Measurements from ENCODE around the gene RBCK1.

Gene RBCK1

DNA sequence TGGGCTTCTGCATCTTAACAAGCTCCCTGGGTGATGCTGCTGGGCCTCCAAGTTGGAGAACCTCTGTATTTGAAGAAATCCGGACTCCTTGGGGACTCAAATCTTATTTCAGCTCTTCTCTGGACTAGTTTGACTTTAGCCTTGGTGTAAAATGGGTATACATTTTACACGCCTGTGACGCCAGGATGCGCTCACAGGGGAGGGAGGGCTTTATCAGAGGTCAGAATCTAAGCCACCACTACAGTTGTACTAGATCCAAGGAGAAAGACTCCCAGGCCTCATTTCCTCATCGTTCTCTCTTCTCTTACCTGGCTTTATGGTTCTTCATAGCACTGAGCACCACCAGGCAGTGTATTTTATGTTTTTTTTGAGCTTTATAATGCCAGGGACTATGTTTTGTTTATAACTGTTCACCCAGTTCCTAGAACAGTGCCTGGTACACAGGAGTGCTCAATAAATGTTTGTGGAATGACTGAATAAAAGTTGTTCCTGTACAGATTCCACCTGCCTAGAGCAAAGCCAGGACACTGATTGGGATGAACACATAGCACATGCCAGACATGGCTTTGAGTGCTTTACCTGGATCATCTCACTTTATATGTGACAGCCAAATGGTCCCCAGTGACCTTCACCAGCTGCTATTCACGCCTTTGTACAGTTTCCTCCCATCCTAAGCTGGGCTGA is 5.1 kb upstream of the RBCK1 start:
- H3K4me1 ChIP-seq, result peaks cover 14% of the 10 kb centered on the region
- H3K9ac ChIP-seq, result no peak overlapping the region
- H3K4me2 ChIP-seq (ENCODE audit: low read length), result no peak overlapping the region
- no peak overlapping the region for H3K27ac ChIP-seq
- no peak overlapping the region for H2AFZ ChIP-seq
- TF ChIP-seq, protein P1, sequence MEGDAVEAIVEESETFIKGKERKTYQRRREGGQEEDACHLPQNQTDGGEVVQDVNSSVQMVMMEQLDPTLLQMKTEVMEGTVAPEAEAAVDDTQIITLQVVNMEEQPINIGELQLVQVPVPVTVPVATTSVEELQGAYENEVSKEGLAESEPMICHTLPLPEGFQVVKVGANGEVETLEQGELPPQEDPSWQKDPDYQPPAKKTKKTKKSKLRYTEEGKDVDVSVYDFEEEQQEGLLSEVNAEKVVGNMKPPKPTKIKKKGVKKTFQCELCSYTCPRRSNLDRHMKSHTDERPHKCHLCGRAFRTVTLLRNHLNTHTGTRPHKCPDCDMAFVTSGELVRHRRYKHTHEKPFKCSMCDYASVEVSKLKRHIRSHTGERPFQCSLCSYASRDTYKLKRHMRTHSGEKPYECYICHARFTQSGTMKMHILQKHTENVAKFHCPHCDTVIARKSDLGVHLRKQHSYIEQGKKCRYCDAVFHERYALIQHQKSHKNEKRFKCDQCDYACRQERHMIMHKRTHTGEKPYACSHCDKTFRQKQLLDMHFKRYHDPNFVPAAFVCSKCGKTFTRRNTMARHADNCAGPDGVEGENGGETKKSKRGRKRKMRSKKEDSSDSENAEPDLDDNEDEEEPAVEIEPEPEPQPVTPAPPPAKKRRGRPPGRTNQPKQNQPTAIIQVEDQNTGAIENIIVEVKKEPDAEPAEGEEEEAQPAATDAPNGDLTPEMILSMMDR (IDR thresholded peaks at IDR 0.05), result no peak
- no peaks in the 10 kb centered on the region for H3K9me3 ChIP-seq (ENCODE audit: control insufficient read depth, low read length)
- H3K4me3 ChIP-seq (ENCODE audit: low read depth, low read length), result no peak overlapping the region
- H3K36me3 ChIP-seq (ENCODE audit: control insufficient read depth, insufficient read depth, low read length), result no peaks in the 10 kb centered on the region
- no peaks in the 10 kb centered on the region for H3K79me2 ChIP-seq
- H3K27me3 ChIP-seq (ENCODE audit: control insufficient read depth, insufficient read depth, low read length), result no peaks in the 10 kb centered on the region

DNA sequence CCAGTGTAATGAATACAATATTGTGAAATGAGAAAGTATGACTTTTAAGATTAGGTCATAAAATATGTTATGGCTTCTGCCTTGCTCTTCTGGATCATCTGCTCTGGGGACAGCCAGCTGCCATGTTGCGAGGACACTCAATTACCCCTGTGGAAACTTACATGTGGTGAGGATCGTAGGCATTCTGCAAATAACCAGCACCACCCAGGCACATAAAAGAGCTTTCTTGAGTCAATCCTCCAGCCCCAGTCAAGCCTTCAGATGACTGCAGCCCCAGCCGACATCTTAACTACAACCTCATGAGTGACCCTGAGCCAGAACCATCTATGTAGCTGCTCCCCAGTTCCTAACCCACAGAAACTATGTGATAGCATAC is 4.5 kb upstream of the RBCK1 start:
- Histone ChIP-seq H3K79me2 (peaks cover 4% of the 10 kb centered on the region), H3K9ac (no peak overlapping the region), H3K4me2 (ENCODE audit: low read length) (no peak overlapping the region), H3K4me3 (ENCODE audit: low read depth, low read length) (no peak overlapping the region), H3K27ac (no peak overlapping the region), H3K4me1 (peaks cover 14% of the 10 kb centered on the region), H2AFZ (no peak overlapping the region), H3K27me3 (ENCODE audit: control insufficient read depth, insufficient read depth, low read length) (no peaks in the 10 kb centered on the region), H3K36me3 (ENCODE audit: control insufficient read depth, insufficient read depth, low read length) (no peaks in the 10 kb centered on the region), H3K9me3 (ENCODE audit: control insufficient read depth, low read length) (no peaks in the 10 kb centered on the region)
- TF ChIP-seq, protein P1 (IDR thresholded peaks at IDR 0.05), result no peak

DNA sequence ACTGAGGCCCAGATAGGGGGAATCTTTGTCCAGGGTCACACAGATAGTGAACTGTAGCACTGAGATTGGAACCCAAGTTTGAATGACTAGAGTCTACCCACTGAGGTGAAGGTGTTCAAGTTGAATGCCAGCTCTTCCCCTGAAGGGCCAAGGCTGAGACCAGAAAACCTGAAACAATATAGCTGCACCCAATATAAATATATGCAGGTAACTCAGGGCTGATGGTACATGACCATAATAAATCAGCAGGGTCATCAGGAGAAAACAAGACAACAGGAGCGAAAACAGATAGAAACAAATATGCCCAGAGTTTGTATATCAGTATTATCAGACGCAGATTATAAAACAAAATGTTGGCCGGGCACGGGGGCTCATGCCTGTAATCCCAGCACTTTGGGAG is 4.0 kb upstream of the RBCK1 start:
- H3K4me3 ChIP-seq (ENCODE audit: low read depth, low read length), result no peak overlapping the region
- H3K9ac ChIP-seq, result no peak overlapping the region
- TF ChIP-seq, protein P1 (IDR thresholded peaks at IDR 0.05), result no peak
- no peaks in the 10 kb centered on the region for H3K27me3 ChIP-seq (ENCODE audit: control insufficient read depth, insufficient read depth, low read length)
- H3K4me1 ChIP-seq, result peaks cover 15% of the 10 kb centered on the region
- H3K27ac ChIP-seq, result no peak overlapping the region
- no peaks in the 10 kb centered on the region for H3K9me3 ChIP-seq (ENCODE audit: control insufficient read depth, low read length)
- no peaks in the 10 kb centered on the region for H3K36me3 ChIP-seq (ENCODE audit: control insufficient read depth, insufficient read depth, low read length)
- no peak overlapping the region for H2AFZ ChIP-seq
- H3K4me2 ChIP-seq (ENCODE audit: low read length), result no peak overlapping the region
- peaks cover 9% of the 10 kb centered on the region for H3K79me2 ChIP-seq

DNA sequence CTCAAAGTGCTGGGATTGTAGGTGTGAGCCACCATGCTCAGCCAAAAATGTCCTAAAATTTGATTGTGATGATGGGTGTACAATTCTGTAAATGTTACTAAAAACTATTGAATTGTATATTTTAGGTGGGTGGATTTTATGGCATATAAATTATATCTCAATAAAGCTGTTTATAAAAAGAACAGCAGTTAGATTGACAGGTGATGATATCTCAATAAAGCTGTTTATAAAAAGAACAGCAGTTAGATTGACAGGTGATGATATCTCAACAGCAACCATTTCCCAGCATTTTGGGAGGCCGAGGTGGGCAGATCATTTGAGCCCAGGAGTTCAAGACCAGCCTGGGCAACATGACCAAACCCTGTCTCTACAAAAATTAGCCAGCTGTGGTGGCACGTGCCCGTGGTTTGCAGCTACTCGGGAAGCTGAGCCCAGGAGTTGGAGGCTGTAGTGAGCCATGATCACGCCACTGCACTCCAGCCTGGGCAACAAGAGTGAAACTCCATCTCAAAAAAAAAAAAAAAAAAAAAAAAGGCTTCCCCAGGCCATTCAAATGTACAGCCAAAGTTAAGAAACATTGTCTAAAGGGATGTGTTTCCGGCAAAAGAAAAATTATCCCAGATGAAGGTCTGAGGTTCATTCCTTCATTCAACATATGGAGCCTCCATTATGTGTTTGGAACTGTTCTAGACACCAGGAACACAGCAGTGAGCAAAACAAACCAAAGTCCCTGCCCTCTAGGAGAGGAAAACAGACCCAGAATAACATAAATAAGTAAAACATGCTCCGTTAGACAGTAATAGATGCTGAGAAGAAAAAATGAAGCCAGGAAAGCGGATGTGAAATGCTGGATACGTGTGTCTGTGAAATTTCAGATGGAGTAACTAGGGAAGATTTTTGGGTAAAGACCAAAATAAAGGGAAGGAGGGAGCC is 1.6 kb upstream of the RBCK1 start:
- no peak overlapping the region for H3K9ac ChIP-seq
- peaks cover 12% of the 10 kb centered on the region for H3K4me1 ChIP-seq
- TF ChIP-seq, protein P1 (IDR thresholded peaks at IDR 0.05), result no peak
- H3K36me3 ChIP-seq (ENCODE audit: control insufficient read depth, insufficient read depth, low read length), result no peaks in the 10 kb centered on the region
- peaks cover 22% of the 10 kb centered on the region for H3K79me2 ChIP-seq
- H3K27ac ChIP-seq, result no peak overlapping the region
- no peaks in the 10 kb centered on the region for H3K27me3 ChIP-seq (ENCODE audit: control insufficient read depth, insufficient read depth, low read length)
- H3K9me3 ChIP-seq (ENCODE audit: control insufficient read depth, low read length), result no peaks in the 10 kb centered on the region
- H3K4me3 ChIP-seq (ENCODE audit: low read depth, low read length), result no peak overlapping the region
- H3K4me2 ChIP-seq (ENCODE audit: low read length), result no peak overlapping the region
- peak overlapping the region; percentile 91 for H2AFZ ChIP-seq

Measured in parathyroid adenoma (tissue), 2 donors.